Endometrium (tissue), 2 donors: ENCODE results near the gene BABAM2.

Experiments used
- FAIRE-seq: peaks from 2 replicates; lab custom pipeline; 2012; peaks lifted over from hg19 to GRCh38; lab: Jason Lieb, UNC
- donor health status: control.
- donor health status: control.

BABAM2 gene

DNA sequence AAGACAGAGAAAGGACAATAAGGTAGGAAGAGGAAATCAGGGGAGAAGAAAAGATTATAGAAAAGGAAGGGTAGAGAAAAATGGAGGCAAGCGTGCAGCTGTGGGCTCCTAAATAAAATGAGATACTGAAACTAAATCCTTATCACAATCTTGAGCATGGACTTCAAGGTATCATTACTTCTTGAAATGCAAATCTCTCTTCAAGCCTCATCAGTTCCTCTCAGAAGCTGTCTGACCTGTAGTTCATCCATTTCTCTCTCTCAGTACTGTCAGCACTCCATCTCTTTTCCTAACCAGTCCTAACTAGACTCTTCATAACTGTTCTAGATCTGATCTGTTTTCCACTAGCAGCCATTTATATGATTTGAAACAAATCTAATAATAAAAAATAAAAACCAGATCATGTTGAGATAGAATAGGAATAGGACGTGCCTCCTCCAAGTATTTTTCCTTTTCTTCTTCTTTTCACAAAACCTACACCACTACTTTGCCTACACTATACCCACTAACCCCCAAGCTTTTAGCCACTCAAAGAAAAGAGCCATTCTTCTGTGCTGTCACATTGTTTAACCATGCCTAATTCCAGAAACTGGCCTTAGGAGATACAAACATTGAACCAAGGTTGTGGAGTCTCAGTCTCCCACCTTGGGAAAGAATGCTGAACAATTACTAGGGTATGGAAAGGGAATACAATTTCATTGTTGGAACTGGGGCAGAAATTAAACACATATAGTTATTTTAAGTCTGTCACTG is 21.1 kb downstream of the BABAM2 start:
- no peak for FAIRE-seq

DNA sequence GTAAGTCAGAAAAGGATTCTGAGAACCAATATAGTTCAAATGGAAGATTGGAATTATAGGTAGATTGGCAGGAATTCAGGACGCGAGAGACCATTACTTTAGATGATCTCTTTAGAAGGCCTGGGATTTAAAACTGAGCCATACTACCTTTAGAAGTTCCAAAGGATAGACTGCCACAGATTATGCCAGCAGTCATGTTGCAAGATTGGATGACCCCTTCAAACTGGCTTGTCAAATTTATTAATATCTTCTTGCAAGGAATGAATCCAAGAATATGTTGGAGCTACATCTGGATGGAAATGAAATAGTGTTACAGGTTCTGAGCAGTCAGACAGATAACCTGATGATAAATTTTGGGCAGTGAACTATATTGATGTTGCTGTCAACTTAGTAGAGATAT is 22.0 kb downstream of the BABAM2 start:
- no peak for FAIRE-seq

DNA sequence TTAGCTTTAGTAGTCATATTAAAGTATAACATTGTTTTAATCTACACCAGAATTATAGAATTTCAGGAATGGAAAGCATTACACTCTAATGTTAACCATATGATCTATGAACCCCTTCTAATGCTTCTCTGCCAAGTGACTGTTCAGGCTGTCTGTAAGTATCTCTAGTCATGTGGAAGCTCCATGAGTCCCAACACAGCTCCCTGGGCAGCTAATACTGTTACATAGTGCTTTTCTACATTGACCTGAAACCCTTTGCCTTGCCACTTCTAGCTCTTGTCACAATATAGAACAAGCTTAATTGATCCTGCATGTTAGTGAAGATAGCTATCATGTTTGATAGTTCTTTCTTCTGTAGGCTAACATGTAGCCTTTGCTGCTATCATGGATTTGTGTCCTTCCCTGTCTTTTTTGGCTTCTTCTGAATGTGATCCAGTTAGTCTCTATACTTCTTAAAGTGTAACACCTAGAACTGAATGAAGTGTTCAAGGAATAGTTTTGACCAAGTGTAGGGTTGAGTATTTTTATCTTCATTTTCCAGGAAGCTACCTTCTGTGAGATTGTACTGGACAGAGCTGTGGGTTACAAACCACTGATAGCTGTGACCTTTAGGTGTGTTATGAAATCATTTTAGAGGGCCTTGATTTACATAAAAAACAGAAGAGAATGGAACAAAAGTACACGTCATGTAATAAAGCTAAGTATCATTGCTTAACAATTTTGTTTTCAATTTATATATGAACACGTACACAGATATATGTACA is 23.7 kb downstream of the BABAM2 start:
- no peak for FAIRE-seq

DNA sequence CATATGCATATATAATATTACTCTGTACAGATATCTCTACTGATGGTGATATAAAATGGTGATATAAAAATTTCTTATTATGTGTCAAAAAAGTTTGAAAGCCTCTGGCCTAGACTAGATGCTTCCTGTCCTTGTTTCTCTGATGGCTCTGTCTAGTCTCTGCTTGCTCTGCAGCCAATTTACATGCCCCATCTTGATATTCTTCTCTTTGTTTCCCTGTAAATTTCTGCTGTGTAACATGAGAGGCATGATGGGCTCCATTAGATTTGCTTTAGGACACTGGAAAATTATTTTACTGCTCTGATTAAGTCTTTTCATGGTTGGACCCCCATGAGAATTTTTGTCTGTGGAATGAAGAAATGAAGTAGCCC is 24.3 kb downstream of the BABAM2 start:
- no peak for FAIRE-seq

DNA sequence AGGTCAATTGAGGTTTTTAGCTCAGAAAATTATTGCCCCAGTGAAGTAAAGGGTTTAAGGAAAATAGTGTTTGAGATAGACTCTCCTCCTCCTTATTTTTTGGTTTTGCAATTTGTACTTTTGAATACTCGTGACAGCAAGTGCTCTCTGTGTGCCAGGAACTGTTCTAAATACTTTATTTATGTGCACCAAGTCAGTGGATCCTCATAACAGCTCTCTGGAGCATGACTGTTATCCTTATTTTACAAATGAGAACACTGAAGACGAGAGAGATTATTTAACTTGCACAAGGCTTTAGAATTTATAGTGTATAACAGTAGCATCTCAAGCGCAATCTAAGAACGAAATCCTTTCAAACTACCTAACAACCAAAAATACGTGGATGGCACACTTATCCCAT is 24.7 kb downstream of the BABAM2 start:
- no peak for FAIRE-seq

DNA sequence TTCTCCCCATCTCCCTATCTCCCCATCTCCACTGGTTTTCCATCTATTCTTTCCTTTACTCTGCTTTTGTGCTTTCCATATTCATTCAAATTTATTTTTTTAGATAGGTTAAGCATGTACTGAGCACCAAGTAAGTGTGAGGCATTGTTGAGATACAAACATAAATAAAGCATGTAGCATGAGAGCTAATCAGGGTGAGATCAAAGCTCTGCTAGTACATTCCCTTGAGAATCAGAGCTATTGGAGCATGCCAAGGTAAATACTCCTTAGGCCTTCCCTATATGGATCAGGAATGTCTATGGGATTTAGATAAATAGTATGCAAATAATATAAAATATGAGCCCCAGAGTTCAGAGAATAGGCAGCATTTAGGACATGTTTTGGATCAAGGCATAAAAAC is 25.3 kb downstream of the BABAM2 start:
- no peak for FAIRE-seq

DNA sequence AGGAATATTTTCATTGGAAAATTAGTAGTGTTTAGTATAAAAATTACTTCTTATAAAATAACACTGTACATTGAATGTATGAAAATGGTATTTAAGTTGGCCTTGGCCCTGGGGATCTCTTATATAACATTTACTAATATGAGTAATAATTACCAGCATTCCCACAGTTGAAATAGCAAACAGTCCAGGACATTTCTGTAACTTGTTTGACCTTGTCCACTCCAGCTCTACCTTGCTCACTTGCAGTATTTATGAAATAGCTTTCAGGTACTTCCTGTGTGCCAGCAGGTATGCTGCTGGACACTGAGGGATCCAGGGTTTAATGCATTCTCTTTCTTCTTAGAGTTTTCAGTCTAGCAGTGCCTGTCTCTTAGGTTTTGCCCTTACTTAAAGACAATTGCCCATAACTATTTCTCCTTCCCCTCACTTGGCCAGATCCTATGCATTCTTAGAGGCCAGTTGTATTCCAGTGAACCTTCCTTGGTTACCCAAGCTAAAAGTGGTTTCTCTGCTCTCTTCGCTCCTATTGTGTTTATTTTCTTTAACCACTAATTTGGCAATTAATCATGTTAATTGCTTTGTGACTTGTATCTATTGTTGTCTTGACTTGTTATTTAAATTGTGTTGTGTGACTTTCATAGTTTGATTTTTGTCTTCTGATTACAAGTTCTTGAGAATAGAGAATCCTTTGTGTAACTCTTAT is 25.9 kb downstream of the BABAM2 start:
- FAIRE-seq = peak; percentile 12

DNA sequence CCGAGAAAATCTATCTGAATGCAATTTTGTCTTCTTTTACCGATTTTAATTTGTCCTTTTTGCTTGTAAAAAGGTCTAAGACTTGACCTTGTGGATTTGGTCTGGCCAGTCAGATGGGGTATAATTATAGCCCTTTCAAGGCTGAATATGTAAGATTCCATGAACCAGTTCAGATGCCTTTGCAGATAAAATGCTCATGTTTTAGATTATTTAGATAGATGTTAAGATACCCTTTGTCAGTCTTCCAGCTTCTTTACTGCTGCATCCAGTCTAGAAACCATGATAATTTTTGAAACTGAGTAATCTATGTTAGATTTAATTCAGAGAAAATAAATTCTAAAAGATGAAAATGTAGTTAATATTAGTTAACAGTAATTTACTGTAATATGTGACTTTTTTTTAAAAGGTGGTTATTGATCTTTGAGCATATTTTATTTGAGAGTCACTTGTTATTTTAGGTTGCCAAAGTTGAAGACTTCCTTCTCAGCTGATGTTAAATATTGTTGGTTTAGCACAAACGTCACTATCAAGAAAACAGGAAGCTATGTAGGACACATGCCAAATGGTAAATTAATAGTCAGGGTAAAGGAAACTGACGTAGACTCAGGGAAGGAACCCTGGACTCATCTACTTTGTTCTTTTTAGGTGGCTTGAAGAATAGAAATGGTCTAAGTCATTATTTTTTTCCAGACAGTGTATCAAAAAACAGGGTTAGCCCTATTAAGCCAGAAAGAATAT is 29.8 kb downstream of the BABAM2 start:
- peak; percentile 81 for FAIRE-seq

DNA sequence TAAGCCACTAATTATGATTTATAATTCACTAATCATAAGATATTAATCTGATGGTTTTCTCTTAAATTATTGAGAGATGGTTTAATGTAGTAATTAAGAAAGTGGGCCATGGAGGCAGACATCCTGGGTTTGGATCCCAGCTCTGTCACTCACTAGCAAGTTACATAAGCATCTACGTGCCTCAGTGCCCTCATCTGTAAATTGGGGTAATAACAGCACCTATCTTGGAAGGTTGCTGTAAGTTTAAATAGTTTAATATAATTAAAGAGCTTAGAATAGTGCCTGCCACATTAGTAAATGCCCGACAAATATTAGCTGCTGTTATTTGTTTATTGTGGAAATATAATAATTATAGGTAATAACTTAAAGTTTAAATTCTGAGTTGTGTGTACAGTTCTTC is 30.9 kb downstream of the BABAM2 start:
- no peak for FAIRE-seq

DNA sequence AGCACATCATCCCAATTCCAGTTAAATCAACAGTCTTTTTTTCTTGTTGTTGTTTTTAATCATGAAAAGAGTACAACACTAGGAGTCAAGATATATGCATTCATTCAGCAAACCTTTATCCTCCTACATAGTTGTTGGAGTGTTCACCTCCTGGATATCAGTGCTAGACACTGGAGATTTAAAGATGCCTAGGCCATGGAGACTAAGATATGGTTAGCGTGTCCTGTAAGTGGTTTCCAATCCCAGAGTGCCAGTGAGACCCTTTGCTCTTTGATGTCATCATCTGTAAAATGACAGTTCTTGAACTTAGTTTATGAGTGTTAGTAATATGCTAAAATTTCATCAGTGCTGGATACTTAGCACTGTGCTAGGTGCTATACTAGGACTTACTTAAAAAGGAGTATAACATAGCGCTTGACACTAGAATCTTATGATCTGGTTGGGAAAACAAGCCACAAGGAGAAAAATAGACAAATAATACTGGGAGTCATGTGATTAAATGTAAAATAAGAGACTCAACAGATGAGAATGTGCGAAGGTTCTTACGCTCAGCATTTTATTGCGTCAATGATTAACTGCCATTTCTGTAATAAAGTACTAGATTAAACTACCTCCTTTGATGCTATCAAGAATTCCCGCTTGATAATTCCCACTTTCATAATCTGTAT is 31.5 kb downstream of the BABAM2 start:
- no peak for FAIRE-seq

DNA sequence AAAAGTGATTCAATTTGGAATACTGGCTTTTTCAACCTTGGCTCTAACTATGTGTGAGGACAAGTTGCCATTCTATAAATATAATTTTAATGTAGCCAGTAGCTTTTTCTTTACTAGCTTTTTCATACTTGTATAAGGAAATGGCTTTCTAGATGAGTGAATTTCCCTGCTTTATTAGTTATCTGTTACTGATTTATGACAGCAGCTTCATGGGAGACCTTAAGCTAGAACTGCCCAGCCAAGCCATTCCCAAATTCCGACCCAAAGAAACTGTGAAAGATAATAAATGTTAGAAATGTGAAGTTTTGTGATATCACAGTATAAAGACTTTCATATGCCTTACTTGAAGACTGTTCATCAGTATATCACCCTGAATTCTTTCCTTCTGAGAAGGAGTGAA is 32.3 kb downstream of the BABAM2 start:
- FAIRE-seq = peak; percentile 35

DNA sequence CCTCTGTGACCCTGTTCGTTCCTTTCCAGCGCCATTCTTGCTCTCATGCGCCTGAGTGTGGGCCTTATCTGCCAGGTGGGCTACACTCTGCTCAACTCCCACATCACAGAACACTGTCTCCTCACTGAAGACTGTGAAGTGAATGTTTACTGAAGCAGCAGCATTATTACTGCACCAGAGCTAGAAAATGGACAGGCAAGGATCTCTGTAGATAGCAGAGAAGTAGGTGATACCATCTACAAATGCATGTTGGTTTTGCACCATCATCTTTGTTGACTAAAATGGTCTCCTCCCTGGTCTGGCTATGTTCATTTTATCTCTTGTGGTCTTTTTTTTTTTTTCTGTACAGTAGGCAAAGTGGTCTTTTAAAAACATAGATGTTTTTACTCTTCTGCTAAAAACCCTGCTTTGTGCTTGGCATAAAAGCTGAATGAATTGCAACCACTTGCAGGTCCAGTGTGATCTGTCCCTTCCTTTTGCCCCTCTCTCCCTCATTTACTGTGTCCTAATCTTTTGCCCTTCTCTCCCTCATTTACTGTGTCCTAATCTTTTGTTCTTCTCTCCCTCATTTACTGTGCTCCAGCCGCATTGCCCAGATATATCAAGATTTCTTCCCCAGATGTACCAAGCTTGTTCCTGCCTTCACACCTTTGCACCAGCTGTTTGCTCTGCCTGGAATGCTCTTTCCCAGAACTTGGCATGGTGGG is 35.4 kb downstream of the BABAM2 start:
- no peak for FAIRE-seq

DNA sequence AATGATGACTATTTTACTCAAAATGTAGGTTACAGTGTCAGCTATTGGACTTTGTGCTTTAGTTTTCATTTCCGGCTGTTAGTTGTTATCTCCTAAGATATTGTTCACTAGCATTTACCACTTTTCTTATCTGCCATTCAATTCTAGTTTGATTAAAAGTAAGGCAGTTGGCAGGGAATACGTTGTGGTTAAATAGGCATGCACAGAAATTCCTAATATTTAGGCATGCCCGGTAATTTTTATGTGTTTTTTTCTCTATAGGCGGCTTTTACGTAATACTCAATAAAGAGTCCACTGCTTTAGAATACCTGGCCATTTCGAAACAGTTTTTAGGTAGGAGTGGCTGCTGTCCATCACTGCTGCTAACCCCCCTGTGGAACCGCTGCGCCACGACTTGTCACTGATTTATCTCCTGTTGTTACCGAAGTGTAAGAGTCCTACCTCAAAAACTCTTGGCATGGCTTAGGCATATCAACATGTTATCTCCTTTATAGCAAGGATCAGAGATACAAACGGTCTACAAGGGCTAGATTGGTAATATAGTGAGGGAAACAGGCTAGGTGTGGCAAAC is 39.5 kb downstream of the BABAM2 start:
- FAIRE-seq = no peak

DNA sequence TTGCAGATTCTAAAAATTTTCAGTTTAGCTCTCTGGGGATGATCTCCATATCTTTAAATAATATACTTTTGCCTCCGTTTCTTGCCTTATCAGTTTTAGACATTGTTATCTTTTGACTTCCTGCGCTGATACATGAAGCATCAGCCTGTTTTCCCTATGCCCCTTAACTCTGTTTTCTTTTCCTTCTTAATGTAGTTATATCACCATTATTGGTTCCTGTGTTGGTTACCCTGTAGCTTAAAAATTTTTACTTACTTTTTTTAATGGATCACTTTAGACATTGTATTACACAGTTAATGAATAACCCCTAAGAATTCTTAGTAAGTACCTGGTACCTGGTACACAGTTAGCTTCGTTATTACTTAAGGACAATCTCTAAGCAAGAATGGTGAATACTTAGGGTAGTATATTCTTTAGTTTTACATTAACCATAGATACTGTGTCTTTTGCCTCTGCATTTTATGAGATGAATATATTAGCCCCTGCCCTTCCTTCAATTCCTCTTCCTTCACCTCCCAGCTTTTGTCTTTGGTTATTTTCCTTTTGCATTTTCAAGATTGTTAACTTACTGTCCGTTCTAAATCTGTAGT is 40.9 kb downstream of the BABAM2 start:
- peak; percentile 37 for FAIRE-seq

DNA sequence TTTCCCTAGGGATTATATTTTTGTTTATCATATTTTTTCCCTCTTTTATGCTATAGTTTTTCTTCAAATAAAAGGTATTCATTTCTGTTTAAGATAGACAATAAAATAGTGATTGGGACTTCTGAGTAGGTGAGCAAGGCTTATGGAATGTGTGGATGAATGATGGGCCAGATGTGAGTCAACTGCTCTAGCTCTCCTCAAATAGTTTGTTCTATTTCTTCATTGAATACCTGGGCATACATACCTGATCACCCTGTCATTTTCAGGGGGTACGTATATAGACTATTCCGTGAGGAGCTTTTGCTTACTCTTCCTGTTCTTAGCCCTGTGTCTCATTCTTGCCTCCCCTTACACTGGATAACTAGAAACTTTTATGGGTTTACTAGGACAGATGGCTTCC is 41.9 kb downstream of the BABAM2 start:
- FAIRE-seq = no peak

DNA sequence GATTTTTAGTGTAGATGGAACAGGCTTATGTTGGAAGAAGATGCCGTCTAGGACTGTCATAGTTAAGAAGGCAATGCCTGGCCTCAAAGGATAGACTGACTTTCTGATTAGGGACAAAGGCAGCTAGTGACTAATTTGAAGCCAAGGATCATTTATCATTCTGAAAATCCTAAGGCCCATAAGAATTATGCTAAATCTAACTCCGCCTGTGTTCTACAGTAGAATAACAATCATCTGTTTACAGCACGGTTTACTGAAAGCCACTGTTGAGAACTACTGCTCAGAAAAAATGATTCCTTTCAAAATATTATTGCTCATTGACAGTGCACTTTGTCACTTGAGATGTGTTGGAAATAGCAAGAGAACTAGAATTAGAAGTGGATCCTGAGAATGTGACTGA is 44.5 kb downstream of the BABAM2 start:
- no peak for FAIRE-seq

DNA sequence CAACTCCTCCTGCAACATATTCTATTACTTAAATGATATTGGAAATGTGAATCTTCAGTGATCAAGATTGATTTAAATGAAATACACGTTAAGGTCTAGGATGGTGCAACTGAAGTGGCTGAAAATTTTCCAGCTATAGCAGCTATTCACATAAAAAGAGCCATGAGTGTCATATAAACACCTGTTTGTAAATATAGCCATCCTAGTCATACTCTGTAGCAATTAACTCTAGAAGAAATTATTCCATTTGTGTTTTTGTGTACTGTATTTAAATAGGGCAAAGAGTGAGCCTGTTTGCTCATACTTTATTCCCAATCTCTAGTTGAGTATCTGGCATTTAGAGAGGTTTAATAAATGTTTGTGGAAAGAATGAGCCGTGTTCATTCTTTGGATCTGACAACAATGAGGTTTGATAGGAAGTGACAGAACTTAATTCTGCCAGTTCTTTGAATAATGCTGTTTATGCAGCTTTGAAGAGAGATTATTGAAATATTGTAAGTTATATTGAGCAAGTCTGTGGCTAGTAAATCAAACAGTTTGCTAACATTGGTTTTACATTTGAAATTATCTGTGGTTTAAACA is 49.7 kb downstream of the BABAM2 start:
- no peak for FAIRE-seq

DNA sequence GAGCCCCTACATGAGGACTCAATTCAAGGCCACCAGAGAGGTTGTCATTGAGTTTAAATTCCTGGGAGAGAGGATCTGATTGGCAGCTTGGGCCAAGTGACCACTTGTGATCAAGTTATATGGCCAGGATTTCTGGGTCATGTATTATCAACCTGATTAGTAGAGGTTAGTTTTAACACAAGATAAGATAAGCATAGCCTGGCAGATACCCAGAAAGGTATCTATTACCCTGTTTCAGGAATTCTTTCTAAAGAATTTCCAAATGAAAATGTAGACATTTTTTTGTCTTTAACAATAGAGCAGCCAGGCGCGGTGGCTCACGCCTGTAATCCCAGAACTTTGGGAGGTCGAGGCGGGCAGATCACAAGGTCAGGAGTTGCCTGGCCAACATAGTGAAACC is 50.5 kb downstream of the BABAM2 start:
- no peak for FAIRE-seq

DNA sequence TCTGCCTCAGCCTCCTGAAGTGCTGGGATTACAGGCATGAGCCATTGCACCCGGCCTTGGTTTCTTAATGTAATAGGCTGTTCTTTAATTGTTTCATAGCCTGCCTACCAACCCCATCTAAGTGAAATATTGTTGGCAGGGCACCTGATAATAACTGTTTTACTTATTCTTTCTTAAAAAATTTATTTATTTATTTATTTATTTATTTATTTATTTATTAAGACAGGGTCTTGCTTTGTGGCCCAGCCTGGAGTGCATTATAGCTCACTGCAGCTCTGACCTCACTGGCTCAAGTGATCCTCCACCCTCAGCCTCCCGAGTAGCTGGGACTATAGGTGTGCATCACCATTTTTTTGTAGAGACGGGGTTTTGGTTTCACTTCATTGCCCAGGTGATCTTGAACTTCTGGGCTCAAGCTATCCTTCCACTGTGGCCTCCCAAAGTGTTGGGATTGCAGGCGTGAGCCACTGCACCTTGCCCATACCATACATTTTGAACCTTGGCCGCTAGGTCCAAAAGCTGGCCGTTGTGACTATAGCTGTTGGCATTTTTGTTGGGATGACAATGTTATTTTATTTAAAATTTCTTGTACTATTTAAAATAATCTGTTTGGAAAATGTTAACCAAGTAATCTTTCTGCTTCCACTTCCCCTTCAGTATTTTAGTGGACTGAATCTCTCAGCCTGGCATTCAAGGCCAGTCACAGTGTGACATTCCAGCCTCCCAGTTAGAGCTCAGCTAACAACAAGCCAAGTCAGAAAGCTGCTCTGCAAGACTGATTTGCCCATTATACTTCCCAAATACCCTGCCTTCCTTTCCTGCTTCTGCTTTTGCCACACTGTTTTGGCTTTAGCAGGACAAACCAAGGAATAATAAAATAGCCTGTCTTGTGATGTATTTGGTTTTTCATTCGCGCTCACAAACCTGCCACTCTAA is 52.4 kb downstream of the BABAM2 start:
- no peak for FAIRE-seq
